ENCODE measurements around the gene ANKRD11. TPM values are rescaled to one million over a fixed set of nuclear protein-coding genes. Genes with fewer than 3 reads are reported as not detected.

Gene ANKRD11
- total and polyA plus RNA-seq, 2 donors (not counting 3 experiments of a cell fraction or from before 2014, with no cell fraction given): 55.8 to 191 TPM

DNA sequence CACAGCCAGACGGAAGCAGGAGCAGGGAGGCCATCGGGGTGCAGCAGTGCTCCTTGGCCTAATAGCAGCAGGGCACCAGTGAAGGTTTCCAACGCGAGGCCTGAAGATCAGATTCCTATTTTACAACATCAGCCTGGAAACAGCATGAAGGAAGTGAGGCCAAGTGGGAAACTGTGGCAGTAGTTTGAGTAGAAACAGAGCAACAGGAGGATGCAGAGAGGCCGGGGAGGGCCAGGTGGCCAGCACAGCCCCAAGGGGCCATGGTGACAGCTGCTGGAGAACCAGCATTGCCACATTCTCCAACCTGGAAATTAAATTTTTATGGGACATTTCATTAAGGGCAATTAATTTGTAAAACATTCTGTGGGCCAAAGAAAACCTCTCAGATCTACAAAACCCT is 3.4 kb upstream of the ANKRD11 start:
- peaks cover 22% of the 10 kb centered on the region for H3K79me2 ChIP-seq (ENCODE audit: control insufficient read depth, insufficient read depth, low read length)
- H3K4me3 ChIP-seq (replicated peaks in 1 of 3; ENCODE audit: insufficient read depth in 1 of 3, low read depth in 1 of 3, low read length in 3 of 3): no peak overlapping the region
- H3K4me1 ChIP-seq (ENCODE audit: control insufficient read depth, extremely low read depth, insufficient read depth, low read length): peaks cover 12% of the 10 kb centered on the region
- no peak overlapping the region for H3K27ac ChIP-seq (ENCODE audit: insufficient read depth, low read depth, low read length)
- DNase-seq (ENCODE audit: low read depth, low spot score): no peak
- intact Hi-C loops (cut with micrococcal nuclease) (no loop called here), dilution Hi-C loops (cut with MboI; ENCODE audit: extremely low pct_ligation_motif_present, low sequenced_read_pairs) (no loop called here)
- FAIRE-seq: no peak
- peaks cover 0 to 2% of the 10 kb centered on the region in 2 experiments for H3K36me3 ChIP-seq (ENCODE audit: control insufficient read depth in 2 of 2, extremely low read depth in 1 of 2, insufficient read depth in 2 of 2, low read length in 2 of 2)
- H3K4me2 ChIP-seq (ENCODE audit: insufficient read depth, low read length): no peak overlapping the region
- no peak overlapping the region for H2AFZ ChIP-seq (ENCODE audit: low read depth, low read length)
- H3K9ac ChIP-seq (replicated peaks; ENCODE audit: extremely low read depth, insufficient read depth, low read length): no peak overlapping the region
- H3K9me3 ChIP-seq (replicated peaks; ENCODE audit: control insufficient read depth, insufficient read depth, low read length): no peaks in the 10 kb centered on the region
- TF ChIP-seq, protein P1, sequence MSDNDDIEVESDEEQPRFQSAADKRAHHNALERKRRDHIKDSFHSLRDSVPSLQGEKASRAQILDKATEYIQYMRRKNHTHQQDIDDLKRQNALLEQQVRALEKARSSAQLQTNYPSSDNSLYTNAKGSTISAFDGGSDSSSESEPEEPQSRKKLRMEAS (IDR thresholded peaks at IDR 0.05; ENCODE audit: insufficient read depth, insufficient read length): no peak
- TF ChIP-seq, protein P2, sequence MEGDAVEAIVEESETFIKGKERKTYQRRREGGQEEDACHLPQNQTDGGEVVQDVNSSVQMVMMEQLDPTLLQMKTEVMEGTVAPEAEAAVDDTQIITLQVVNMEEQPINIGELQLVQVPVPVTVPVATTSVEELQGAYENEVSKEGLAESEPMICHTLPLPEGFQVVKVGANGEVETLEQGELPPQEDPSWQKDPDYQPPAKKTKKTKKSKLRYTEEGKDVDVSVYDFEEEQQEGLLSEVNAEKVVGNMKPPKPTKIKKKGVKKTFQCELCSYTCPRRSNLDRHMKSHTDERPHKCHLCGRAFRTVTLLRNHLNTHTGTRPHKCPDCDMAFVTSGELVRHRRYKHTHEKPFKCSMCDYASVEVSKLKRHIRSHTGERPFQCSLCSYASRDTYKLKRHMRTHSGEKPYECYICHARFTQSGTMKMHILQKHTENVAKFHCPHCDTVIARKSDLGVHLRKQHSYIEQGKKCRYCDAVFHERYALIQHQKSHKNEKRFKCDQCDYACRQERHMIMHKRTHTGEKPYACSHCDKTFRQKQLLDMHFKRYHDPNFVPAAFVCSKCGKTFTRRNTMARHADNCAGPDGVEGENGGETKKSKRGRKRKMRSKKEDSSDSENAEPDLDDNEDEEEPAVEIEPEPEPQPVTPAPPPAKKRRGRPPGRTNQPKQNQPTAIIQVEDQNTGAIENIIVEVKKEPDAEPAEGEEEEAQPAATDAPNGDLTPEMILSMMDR (IDR thresholded peaks at IDR 0.05; ENCODE audit: extremely low read depth in 1 of 2, insufficient read depth in 1 of 2, low read depth in 1 of 2, low read length in 2 of 2): no peak
- TF ChIP-seq POLR2AphosphoS5 (IDR thresholded peaks at IDR 0.05; ENCODE audit: insufficient read depth, low read depth, low read length) (no peak), POLR2A (IDR thresholded peaks at IDR 0.05; ENCODE audit: low read depth, low read length) (no peak), FOS (IDR thresholded peaks at IDR 0.05; ENCODE audit: borderline replicate concordance, insufficient read depth, low read length) (no peak), MYC (IDR thresholded peaks at IDR 0.05; ENCODE audit: low read depth, low read length) (no peak), JUN (IDR thresholded peaks at IDR 0.05; ENCODE audit: borderline replicate concordance, insufficient read depth, insufficient read length, low read depth) (no peak), GATA2 (IDR thresholded peaks at IDR 0.05; ENCODE audit: insufficient read depth, insufficient read length, low read depth, low read length) (no peak), EZH2 (IDR thresholded peaks at IDR 0.05; ENCODE audit: borderline replicate concordance, low read depth, low read length, severe bottlenecking) (no peak)
- ChIA-PET POLR2A (no interaction called here), CTCF (interaction anchor here (1.9 kb wide), 1 partner anchor 64 kb away, joined by 5 read pairs; no protein-coding TSS in a partner anchor)
- BruUV-seq (replicated peaks): no TSS peak
- no peaks in the 10 kb centered on the region for H4K20me1 ChIP-seq (replicated peaks; ENCODE audit: control insufficient read depth, extremely low read depth, insufficient read depth, low read length)
- H3K9me1 ChIP-seq (replicated peaks; ENCODE audit: control insufficient read depth, extremely low read depth, insufficient read depth, low read length): no peaks in the 10 kb centered on the region
- no peaks in the 10 kb centered on the region for H3K27me3 ChIP-seq (ENCODE audit: control insufficient read depth in 2 of 2, insufficient read depth in 2 of 2, low read length in 2 of 2)
